GM18861 (cell line): Measurements from ENCODE around the gene CRACR2B.

Experiments
- ATAC-seq: cut with Tn5 transposase; IDR thresholded peaks from one replicate; pipeline ENCODE4 v1.9.1; 2021; ENCODE audit not compliant: unreplicated experiment

The CRACR2B gene

GRCh38 chr11:825366-826226, 2.1 kb upstream of the CRACR2B start:
- ATAC-seq, result no peak

DNA sequence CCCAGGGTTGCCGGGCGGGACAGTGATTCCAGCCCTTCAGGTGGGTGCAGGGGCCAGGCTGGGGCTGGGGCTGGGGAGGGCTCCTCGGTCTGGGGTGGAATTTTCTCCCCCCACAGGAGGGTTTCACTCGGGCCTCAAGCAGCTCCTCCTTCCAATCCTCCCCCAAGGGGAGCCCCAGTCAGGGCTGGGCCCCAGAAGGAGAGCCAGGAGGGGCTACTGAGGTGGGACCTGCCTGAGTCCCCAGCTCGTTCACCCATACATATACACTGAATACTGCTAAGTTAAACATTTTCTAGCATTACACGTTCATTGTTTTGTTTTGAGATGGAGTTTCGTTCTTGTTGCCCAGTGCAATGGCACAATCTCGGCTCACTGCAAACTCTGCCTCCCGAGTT, 1.5 kb upstream of the CRACR2B start:
- ATAC-seq, result no peak

DNA sequence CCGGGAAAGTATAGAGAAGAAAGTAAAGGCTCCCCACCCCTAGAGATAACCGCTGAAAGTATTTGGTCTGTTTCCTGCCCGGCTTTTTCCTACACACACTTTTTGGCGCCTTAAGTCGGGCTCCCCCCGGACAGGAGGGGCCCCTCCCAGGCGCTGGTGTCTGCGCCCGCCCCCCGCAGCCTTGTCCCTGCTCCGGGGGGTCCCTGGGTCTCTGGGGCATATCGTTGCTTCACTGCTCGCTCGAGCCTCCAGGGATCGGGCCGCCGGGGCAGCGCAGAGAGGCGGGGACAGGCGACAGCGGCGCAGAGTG, 928 bp upstream of the CRACR2B start:
- ATAC-seq, result no peak

- no peak for ATAC-seq
Observed at GRCh38 chr11:827146-827896, 398 bp upstream of the CRACR2B start.

DNA sequence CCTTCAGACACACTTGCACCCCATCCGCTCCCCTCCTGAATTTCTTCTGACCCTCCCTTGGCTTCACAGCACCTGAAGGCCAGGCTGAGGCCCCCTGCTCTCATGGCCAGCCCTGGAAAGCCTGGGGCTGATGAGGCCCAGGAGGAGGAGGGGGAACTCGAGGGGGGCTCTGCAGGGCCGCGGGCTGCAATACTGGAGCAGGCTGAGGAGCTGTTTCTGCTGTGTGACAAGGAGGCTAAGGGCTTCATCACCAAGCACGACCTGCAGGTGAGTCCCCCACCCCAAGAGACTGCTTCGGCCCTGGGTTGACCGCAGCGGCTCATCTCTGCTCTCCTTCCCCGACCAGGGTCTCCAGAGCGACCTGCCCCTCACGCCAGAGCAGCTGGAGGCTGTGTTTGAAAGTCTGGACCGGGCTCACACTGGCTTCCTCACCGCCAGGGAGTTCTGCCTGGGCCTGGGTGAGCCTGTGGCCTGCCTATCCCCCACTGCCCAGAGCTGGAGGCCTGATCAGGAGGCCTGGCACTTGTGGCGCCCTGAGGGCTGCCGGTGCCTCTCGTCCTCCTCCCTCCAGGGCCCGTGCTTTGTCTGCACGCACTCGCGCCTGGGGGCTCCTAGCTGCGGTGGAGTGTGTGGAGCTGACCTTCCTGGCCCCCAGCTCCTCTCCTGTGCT, 922 bp downstream of the CRACR2B start:
- ATAC-seq, result no peak

DNA sequence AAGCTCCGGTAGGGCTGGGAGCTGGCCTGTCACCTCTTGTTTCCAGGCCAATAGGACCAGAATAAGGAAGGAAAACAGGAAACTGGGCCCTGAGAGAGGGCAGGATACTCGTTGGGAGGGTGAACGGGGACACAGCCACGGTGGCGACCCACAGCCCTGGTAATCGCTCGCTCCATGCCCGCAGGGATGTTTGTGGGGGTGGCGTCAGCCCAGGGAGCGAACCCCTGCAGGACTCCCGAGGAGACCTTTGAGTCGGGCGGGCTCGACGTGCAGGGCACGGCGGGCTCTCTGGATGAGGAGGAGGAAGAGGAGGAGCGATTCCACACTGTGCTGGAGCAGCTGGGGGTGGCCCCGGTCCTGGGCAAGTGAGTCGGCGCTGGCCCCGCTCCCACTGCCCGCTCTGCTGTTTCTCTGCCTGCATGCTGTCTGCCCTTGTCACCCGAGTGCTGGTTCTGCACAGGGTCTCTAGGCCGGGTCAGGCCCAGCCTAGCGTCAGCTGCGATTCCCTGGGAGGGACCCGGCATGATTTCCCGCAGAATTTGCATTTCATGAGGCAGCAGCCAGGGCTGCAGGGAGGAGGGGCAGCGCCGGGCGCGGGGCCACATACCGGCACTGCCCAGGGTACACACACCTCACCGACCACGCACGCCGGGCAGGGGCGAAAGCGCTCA, 1.6 kb downstream of the CRACR2B start:
- no peak for ATAC-seq

DNA sequence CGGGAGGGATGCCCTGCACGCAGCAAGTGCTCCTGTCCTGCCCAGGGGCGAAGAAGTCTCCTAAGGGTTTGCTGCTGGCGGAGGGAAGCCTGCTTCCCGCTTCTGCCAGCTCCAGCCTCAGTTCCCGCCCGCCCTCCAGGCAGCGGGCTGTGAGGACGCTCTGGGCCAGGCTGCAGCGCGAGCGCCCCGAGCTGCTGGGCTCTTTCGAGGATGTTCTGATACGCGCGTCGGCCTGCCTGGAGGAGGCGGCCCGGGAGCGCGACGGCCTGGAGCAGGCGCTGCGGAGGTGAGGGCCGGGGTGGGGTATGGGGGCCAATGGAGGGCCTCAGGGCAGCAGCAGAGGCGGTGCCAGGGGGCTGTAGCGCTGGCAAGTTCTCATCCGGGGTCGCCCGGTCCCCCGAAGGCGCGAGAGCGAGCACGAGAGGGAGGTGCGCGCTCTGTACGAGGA, 2.2 kb downstream of the CRACR2B start:
- ATAC-seq, result no peak

GRCh38 chr11:830295-831117, 2.8 kb downstream of the CRACR2B start:
- no peak for ATAC-seq

GRCh38 chr11:831118-831864, 3.6 kb downstream of the CRACR2B start:
- no peak for ATAC-seq

- no peak for ATAC-seq
Observed at GRCh38 chr11:831961-832528, 4.3 kb downstream of the CRACR2B start.

DNA sequence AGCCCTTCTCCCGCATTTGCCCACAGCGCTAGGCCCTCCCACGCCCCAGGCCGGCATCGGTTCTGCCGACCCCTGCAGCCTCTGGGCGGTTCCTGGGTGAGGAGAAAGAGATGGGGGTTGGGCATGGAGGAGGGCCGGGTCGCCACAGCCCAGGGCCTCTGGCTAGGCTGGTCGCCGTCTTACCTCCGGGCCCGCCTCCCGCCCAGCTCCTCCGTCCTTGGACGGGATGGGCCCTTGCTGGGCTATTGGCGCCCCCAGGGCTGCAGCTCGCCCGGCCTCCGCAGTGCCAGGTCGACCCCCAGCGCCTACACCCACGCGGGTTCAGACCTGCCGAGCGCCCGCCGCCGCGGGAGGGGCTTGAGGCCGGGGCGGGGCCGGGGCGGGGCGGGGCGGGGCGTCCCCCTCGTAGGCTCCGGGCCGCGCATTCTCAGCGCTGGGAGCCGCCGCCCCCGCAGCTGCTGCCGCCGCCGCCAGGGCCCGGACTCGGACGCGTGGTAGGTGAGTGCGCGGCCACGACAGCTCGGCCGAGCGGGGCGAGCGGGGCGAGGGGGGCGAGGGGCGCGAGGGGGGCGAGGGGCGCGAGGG, 4.9 kb downstream of the CRACR2B start, which contains the start of gene CD151:
CD151 (plus strand) TSS at position 424 of the 585 bp plus-strand sequence. CDS start 3,118 bp downstream, outside the sequence.
- no peak for ATAC-seq

DNA sequence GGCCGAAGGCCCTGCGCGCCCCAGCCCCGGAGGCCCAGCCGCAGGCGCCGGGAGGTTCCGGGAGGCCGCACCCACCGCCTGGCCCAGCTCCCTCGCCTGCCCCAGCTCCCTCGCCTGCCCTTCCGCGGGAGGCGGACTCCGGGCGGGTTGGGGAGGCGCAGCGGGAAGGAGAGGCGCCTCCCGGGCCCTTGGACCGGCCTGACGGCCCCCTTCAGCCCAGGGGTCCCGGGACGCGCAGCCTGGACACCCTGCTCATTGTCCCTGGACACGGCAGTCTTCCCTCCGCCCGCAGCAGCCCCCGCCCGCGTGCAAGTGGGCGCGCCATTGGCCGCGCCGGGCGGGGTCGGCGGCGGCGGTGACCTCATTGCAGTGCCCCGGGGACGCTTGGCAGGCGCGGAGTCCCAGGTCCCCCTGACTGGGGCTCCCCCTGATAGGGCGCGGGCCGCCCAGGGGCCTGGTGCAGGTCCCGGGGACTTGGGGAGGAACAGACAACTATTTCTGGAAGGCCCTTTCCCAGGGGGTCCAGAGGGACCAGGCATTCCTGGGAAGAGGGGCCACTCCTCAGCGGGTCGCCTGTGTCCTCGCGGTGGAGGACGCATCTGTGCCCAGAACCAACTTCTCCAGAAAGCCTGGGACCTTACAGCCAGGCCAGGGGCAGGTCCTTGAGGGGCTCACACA, 5.5 kb downstream of the CRACR2B start:
- ATAC-seq, result no peak

- no peak for ATAC-seq
Observed at GRCh38 chr11:833849-834311, 6.2 kb downstream of the CRACR2B start.

DNA sequence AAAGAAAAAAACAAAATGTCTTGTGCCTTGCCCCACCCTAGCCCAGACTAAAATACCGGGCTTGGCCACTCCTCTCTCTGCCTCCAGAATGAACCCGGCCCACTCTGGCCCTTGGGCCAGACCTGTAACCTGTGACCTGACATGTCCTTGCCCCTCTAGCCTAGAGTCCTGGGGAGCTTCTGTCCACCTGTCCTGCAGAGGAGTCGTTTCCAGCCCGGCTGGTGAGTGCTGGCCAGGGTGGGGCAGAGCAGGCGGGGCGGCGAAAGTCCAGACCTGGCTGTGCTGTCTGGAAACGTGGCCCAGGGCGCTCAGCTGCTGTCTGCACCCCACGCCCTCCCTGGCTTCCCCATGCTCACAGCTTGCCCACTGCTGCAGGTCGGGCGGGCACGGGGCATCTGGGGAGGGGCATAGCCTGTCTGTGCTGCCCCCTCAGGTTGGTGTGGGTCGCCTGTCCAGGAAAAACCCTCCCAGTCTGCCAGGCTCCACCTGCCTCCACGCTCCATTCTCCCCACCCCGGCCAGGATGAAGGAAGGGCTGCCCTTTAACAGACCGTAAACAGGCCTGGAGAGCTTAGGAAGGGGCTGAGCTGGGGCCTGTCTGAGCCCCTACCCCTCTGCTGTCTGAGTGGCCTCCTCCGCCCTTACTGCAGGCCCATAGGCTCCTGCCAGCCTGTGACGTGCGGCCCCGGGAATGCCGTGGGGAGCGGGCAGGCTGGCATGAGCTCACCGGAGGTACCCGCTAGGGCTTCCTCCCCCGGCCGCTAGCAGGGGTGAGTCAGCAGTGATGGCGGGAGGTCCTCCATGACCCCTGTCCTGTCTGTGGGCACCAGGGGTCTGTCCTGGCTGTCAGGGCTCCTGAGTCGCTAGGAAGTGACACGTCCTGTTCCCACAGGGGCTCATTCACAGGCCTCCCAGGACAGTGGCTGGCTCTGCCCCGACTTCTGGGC, 6.9 kb downstream of the CRACR2B start:
- no peak for ATAC-seq

- no peak for ATAC-seq
Observed at GRCh38 chr11:836274-836673, 8.6 kb downstream of the CRACR2B start.

DNA sequence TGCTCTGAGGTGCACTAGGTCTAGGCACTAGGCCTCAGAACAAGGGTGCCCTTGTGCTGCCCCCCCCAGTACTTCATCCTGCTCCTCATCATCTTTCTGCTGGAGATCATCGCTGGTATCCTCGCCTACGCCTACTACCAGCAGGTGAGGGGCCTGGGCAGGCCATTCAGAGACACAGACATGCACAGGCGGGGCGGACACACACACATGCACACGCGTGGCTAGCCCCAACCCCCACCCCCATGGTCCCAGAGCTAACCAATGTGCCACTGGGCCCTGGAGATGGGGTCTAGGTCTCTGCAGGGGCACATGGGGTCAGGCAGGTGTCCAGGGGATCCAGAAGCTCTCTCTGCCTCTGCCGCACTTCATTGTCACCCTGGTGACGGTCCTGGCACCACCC, 9.0 kb downstream of the CRACR2B start:
- ATAC-seq, result no peak
